OCI-LY7 (cell line): ENCODE results near the gene GLP1R.

Source experiments
- CTCF ChIP-seq: fragments of 200-600 bp; sonication (generic); conservative IDR thresholded peaks from 2 replicates; pipeline ENCODE4 v1.5.1; 2014; ENCODE audit warnings: mild to moderate bottlenecking, antibody characterized with exemption, low read length, moderate library complexity, mixed read lengths
- EZH2phosphoT487 ChIP-seq: fragments of 200-600 bp; sonication (generic); IDR thresholded peaks from 2 replicates; pipeline ENCODE4 v1.6.1; 2018; ENCODE audit warnings: low read depth, borderline replicate concordance, mild to moderate bottlenecking, mixed run types, antibody characterized with exemption, low read length, moderate library complexity, mixed read lengths

- TF ChIP-seq CTCF, result peak; percentile 79
- TF ChIP-seq EZH2phosphoT487, result no peak
Observed at GRCh38 chr6:39102071-39102820, 53.7 kb downstream of the GLP1R start.
